NCI-H1048 (cell line): ENCODE results near the gene DUOXA1.

Source experiments
- DNase-seq: peaks from one replicate; lab custom pipeline; 2025; lab: John Stamatoyannopoulos, UW

The DUOXA1 gene, protein sequence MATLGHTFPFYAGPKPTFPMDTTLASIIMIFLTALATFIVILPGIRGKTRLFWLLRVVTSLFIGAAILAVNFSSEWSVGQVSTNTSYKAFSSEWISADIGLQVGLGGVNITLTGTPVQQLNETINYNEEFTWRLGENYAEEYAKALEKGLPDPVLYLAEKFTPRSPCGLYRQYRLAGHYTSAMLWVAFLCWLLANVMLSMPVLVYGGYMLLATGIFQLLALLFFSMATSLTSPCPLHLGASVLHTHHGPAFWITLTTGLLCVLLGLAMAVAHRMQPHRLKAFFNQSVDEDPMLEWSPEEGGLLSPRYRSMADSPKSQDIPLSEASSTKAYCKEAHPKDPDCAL

DNA sequence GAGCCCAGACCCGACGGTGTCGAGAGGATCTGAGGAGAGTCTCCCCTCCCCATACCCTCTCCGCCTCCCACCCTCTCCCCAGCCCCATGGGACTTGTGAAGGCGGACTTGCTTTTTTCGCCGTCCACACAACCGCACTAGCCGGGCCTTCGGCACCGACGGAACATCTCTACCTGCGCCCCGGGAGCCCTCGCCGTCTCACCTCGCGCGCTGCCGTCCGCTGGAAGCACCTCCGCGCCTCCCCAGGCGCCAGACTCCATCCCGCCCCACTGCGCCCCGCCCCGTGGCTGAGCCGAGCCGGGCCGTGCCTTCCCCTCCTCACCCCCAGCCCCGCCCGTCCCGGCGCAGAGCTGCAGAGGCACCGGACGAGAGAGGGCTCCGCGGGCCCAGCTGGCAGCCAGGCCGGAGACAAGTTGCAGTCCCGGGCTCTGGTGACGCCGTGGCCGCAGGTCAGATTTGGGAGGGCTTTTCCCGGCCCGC, at the start of gene DUOXA1, which contains the start of gene DUOX1:
TSS of gene DUOXA1 (minus strand) at position 229 of the 479 bp plus-strand sequence. CDS start 6,865 bp downstream, outside the sequence.
TSS of gene DUOX1 (plus strand) at position 344 of the 479 bp plus-strand sequence. CDS start 1,973 bp downstream, outside the sequence.
- no peak for DNase-seq

DNA sequence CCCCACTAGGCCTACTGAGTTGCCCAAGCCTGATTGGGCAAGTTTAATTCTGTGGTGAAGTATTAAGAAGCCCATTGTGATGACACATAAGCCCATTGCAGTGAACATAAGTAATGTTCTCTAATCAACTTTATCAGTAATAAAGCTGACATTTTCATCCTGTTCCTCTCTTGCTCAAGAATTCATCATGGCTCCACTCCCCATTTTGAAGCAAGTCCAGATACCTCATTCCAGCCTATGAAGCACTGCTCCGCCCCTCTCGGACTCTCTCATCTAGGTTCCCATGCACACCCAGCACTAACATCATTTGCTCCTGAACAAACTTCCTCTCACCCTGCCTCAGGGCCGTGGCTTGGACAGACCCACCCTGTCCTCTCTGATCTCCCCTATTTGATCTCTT, 47.6 kb upstream of the DUOXA1 start:
- no peak for DNase-seq

DNA sequence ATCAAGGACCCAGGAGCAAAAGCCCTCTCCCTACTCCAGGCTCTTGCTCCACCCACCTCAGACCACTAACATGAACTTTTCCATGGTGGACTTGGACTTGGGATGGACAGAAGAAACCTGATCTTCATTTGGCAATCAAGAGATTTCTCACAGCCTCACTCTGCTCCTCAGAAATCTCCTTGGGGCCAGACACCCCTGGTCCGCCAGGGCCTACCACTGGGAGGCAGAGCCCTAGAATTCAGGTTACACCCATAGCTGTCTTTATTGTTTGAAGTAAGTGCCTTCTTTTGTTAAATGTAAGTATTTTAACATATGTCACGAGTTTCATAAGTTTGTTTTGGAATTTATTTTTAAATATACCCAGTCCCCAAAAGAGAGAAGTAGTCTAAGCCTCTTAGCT, 44.9 kb upstream of the DUOXA1 start:
- DNase-seq, result no peak

DNA sequence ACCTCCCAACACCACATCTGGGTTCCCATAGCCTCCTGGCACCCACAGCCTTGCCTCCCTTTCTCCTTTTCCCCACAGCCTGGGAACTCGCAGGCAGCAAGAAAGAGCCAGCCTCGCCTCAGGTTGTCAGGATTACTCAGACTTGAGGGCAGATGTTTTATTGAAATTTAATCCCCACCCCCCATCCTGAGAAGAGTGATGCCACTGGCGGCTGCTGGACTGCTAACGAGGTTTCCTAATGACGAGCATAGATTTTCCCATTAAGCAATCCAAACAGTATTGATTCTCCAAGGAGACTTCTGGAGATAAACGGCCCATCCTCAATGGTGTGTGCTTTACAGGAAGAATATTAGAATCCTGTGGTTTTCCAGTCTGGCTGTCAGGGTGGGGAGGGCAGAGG, 44.4 kb upstream of the DUOXA1 start:
- DNase-seq, result no peak

DNA sequence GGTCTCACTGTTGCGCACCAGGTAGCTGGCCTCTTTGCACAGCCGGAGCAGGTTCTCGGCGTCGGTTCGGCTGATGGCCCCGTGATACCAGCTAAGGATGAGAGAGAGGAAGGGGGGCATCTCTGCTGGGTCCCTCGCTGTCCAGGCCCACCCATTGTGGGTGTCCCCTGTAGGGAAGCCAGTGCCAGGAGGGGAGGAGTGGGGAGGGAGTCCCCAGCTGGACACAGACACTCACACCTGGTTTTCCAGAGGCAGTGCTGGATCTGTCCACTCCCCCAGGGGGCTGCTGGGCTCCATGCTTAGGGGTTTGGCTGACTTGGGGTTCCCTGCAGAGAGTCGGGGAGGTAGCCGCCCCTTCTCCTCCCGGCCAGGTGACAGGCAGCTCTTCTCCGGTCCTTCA, 42.2 kb upstream of the DUOXA1 start:
- DNase-seq, result no peak

DNA sequence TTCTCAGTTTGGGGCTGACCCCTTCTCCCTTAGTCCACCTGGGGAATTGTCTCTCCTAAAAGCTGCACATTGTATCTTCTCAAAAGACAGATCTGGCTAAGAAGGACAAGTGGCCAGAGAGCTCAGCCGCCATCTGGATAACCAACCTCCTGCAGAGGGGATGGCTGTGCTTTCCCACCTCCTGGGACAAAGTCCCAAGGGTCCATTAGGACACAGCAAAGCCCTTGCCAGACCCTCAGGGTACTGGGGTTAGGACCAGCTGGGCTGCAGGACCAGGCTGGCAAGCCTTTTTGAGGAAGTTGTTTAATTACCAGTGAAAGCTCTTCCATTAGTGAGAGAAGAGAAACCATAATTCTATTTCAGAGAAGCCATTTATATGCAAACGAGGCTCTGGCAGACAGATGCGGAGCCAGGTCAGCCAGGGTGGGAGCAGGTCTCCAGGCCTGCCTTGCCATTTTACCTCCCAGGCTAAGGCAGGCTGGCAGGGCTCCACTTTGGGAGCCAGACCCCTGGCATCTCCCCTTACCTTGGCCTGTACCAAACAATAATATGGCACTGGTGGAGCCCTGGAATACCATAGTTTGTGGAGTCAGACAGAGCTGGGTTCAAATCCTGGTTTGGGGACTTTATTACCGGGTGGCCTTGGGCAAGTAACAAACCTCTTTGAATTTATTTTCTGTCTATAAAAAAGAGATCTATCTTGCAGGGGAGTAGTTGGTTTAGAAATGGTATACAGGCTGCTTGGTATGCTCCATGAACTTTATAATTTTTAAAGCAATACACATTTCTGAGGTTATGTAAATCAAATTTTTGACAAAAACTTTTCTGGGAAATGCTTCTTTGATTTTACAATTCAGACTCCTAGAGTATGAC, 40.2 kb upstream of the DUOXA1 start:
- no peak for DNase-seq

DNA sequence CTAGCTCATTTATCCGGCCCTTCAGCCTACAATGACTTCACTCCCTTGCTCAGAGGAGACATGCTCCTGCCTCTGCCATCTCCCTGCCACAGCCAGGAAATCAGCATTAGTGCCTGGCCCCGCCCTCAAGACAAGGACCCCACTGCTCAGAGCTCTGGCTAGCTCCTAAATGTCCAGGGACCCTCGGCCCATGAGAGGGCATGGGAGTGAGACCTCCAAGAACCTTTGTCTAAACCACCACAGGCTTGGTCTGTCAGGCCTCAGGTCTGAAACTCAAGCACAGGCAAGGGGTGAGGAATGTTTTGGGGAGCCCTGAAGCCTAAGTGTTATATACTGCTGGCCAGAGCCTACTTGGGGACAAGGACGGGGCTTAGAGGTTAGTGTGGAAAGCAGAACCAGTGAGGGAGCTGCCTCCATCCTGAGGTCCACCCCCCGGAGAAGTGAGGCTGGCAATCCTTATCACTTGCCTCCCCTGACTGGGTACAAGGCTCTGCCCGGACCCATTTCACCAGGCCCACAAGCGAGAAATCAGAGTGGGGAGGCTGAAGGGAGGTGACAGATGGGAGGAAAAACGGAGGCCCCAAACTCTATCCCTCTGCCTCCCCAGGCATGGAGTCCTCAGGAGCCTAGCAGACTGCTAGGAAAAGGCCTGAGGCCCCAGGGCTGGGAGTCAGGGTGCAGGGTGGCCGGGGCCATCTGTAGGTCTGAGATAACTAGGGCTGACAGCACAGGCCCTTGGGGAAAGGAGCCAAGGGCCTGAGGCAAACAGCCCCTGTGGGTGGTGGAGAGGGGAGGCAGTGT, 39.3 kb upstream of the DUOXA1 start:
- no peak for DNase-seq

DNA sequence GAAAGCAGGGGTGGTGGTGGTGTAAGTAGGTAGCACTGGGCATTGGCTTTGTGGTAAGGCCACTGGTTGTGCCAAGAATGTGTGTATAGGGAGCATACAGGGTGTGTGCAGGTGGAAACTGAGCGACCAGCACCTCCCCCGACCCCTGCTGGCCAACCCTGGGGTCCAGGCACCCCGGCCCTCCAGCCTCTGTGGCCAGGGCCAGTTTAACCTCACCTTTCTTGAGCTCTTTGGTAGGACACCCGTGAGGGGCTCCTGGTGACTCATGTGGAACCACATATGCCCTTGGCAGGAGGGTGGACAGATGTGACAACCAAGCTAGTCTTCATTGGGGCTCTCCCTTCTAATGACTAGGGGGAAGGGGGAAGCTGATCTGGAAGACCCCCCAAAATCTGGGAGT, 38.6 kb upstream of the DUOXA1 start:
- no peak for DNase-seq

DNA sequence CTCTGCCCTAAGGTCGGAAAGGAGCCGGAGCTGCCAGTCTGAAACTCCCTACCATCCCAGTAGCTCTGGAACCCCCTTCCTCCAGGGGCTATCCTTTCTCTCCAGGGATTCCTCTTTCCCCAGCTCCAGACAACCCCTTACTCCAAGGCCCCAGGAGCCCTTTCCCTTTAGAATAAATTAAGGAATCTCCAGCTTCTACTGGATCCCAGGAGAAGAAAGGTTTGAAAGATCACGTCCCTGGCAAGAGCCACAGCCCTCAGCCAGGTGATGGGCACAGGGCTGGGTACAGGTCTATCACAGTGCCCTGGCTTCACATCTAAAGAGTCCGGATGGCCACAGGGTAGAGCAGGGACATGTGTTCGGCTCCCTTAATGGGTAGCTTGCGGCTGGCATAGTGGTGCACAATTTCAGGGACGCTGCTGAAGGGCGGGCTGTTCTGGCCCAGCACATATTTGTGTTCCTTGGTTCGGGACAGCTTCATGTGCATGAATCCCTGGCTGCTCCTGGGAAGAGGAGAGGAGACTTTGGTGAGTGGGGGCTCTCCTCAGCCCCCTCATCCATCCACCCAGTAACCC, 38.0 kb upstream of the DUOXA1 start:
- no peak for DNase-seq

DNA sequence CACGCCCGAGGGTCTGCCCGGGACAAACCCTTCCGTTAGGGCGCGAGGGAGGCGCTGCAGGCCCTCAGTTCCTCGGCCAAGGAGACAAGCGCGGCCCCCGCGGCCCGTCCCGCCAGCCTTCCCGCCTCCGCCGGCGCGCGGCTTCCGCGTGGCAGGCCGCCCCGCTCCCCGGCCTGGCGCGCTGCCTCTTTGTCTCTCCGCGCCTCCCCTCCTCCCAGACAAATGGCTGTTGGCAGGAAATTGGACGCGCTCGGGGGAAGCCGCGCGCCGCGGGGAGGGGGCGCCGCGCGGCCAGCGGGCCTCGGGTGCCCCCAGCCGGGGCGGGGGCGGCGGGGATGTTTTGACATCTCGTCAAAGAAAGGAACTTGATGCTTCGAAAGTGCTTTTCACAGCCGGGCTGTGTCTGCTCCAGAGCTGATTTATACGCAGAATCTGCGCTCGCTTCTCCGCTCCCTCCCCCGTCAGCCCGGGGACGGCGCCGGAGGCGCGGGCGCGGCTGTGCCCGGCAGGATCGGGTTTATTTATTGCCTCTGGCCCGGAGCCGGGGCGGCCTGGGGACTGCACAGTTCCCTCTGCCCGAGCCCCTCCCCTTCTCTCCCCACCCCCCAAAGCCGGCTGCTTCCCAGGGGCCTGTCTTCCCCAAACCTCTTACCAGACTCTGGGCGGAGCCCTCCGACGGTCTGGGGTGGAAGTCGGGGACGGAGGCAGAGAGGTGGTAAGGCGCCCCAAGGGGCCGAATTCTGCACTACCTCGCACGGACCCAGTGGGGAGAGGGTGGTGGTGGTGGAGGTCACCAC, 37.4 kb upstream of the DUOXA1 start:
- DNase-seq, result no peak

DNA sequence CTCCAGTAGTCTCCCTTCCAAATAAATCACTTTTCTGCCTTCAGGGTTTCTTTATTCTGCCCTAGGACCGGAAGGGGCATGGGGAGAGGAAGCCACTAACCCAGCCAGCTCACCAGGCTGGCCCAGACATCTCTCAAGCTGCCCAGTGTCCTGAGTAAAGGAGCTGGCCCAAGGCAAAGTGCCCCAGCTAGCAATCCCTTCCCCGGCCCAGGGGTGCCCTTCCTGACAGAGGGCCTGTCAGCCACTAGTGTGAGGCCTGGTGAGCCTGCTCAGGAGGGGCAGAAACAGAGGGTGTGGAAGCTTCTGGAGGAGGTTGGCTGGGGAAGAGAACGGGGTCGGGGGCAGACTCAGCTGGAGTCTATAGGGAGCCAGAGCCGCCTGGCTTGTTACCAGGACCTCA, 35.9 kb upstream of the DUOXA1 start:
- DNase-seq, result no peak

DNA sequence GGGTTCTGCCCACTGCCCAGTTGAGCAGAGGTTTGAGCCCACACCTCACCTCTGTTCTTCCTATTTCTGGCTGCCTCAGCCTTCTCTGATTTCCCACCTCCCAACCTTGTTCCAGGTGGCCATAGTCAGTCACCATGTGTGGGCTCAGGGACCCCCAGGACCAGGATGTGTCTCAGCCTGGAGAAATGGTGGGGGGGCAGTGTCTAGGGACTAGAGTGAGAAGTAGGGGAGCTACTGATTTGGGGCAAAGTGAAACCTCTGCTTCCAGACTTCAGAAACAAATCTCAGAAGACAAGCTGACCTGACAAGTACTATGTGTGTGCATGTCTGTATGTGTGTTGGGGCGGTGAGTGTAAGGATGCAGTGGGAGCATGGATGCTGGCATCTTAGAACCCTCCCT, 35.2 kb upstream of the DUOXA1 start:
- no peak for DNase-seq

DNA sequence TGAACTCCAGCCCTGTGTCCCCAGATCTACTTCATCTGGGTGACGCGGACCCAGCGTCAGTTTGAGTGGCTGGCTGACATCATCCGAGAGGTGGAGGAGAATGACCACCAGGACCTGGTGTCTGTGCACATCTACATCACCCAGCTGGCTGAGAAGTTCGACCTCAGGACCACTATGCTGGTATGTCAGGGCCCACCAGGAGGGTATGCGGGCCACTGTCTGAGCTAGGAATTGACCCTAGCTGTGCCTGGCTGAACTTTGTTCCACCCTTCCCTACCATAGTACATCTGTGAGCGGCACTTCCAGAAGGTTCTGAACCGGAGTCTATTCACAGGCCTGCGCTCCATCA, 33.8 kb upstream of the DUOXA1 start:
- DNase-seq, result no peak

DNA sequence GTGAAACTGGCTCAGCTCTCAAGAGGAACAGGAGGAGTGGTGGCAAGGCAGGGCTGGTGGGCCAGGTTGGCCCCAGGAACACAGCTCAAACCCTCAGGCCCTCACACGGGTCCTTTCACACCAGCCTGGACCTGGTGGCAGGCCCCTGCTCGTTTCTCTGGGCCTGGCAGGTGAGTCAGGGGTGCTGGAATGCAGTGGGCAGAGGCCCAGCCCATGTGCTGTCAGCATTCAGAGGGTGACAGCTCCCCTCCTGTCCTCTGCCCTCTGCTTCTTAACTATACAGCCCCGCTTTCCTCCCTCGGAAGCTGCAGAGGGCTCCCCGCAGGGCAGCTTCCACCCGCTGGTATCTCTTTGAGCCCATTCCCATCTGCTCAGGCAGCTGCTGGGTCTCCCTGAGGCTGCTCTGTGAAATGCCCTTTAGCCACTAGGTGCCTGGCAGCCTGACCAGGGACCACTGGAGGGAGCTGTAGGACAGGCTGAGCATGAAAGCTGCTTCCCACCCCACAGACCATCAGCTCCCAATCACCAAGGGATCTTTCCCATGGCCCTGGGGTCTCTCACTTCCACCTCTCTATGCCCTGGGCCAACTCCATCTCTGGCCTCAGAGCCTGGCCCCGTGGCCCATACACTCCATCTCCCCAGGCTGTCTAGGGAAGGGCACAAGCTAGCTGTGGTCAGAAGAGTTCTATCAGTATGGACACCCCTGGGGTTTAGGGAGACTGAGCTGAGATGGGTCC, 33.3 kb upstream of the DUOXA1 start:
- DNase-seq, result no peak

DNA sequence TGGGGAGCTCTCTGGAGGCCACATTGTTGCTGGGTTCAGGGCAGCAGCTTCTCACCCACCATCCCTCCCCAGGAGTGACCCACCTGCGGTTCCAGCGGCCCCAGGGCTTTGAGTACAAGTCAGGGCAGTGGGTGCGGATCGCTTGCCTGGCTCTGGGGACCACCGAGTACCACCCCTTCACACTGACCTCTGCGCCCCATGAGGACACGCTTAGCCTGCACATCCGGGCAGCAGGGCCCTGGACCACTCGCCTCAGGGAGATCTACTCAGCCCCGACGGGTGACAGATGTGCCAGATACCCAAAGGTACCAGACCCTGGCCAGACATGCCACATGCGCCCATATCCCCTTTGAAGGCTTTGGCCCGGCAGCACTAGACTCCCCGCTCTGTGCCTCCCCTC, 32.0 kb upstream of the DUOXA1 start:
- no peak for DNase-seq

DNA sequence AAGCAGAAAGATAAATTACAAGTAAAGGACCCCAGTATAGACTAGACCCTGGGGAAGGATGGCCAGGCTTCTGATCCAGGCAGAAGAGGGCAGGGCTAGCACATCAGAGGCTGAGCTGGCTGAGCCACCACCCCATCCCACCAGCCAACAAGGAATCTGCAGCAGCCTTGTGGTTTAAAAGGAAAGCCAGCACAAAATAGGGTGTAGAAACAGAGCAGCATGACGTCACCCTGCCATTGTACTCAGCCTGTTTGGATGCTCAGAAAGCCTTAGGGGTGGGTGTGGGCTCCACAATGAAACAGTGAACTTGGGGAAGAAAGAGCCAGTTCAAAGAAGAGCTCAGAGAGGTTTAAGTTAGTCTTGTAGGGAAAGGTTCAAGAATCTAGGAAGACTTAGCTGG, 28.3 kb upstream of the DUOXA1 start:
- no peak for DNase-seq

DNA sequence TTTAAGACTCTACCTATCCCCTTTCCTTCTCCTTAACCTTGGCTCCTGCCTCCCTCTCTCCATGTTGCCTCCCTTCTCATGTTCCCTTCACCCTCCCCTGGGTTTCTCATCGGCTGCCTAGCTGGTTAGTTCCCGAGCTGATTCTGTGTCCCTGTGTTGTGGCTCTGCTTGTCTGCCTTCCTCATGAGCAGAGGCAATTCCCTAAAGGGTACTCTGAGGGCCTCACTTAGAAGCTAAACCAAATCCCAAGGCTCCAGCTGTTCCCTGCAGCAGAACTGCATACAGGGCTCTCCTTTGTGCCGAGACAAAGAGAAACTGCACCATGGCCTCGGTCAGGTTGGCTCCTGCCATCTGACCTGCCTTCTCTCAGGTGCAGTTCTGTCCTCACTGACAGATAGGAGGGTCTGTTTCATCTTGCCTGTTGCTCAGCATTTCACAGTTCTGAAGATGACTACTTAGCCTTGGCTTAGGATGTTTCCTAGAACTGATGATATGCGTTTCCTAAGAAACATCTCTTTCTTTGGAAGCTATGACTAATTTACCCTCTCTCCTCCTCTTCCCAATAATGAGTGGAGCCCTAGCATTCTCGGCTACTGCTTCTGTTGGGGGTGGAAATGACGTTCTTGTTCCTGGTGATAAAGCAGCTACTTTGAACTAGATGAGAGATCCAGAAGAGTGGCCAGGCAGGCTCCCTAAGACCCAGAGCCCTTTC, 27.2 kb upstream of the DUOXA1 start:
- no peak for DNase-seq

DNA sequence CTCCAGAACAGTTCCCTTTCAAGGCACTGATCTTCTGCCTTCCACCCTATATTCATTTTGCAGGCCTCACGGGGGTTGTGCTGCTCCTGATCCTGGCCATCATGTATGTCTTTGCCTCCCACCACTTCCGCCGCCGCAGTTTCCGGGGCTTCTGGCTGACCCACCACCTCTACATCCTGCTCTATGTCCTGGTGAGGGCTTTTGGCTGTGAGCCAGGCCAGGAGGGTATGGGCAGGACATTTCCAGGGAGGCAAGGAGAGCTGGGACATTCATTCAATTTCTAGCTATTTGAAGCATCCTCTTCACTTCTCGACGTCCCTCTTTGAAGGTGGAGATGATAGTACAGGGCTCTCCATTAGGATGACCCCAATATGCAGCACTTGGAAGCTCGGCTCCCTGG, 26.1 kb upstream of the DUOXA1 start:
- DNase-seq, result no peak

DNA sequence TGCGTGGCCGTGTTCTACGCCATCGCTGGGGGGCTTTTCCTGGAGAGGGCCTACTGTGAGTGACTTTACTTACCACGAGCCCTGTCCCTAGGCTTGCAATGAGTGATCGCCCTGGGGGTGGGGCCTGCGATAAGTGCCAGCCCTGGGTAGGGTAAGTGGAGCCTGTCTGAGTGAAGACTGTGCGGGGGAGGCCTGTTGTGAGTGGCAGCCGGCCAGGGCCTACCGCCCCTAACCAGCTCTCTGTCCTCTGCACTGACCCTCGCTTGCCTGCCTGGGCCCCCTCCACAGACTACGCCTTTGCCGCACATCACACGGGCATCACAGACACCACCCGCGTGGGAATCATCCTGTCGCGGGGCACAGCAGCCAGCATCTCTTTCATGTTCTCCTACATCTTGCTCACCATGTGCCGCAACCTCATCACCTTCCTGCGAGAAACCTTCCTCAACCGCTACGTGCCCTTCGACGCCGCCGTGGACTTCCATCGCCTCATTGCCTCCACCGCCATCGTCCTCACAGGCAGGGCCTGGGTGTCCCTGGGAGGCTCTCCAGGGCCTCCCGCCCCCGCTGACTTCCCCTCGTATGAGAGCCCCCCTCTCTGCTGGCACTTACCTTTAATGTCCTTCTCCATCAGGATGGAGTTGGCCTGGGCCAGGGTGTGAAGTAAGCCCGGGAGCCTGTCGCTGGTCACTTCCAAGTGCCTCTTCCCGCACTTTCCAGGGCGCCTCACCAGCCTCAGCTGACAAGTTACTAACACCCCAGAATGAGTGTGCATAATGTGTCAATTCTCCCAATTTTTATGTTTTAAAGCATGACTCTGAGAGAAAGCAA, 22.5 kb upstream of the DUOXA1 start:
- DNase-seq, result no peak
